ENCODE data around the gene SH2B2.

The SH2B2 gene

DNA sequence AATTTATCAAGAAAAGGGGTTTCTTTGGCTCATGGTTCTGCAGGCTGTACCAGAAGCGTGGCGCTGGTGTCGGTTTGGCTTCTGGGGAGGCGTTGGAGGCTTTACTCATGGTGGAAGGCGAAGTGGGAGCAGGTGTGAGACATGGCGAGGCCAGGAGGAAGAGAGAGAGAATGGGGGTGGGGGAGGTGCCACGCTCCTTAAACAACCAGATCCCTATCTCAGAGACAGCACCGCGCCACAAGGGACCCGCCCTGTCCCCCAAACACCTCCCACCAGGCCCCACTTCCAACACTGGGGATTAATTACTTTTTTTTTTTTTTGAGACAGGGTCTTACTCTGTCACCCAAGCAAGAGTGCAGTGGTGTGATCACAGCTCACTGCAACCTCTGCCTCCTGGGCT, 18.0 kb upstream of the SH2B2 start:
- no peak for DNase-seq

- no peak for DNase-seq
These were observed 16.3 kb upstream of the SH2B2 start for GRCh38 chr7:102270178-102270887.

DNA sequence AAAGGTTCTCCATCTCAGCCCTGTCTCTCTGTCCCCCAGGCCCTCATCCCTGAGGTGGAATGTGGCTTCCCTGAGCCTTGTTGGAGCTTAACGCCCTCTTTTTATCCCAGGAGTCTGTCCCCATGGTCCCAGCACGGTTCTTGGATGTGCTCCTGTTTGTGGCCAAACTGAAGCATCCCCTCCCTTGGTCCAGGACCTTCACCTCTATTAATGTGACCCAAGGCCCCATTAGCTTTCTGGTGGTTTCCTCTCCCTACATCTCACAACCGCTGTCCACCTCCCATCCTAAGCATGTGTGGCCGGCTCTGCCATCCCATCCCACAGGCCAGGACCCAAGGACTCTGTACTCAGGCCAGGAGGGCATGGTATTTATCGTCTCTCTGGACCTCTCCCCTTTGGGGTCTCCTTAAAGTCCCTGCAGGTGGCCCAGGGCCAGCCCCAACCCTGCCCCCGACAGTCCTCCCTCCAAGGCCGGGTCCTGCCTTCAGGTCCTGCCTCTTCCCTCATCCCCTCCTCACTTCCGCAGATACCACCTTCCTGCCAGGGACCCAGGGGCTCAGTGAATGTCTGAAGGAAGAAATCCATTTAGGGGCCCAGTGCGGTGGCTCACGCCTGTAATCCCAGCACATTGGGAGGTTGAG, 15.4 kb upstream of the SH2B2 start:
- DNase-seq = no peak

- DNase-seq = peak; percentile 81
These were observed 14.4 kb upstream of the SH2B2 start for GRCh38 chr7:102272075-102272916.

GRCh38 chr7:102272917-102273748, 13.5 kb upstream of the SH2B2 start:
- no peak for DNase-seq

DNA sequence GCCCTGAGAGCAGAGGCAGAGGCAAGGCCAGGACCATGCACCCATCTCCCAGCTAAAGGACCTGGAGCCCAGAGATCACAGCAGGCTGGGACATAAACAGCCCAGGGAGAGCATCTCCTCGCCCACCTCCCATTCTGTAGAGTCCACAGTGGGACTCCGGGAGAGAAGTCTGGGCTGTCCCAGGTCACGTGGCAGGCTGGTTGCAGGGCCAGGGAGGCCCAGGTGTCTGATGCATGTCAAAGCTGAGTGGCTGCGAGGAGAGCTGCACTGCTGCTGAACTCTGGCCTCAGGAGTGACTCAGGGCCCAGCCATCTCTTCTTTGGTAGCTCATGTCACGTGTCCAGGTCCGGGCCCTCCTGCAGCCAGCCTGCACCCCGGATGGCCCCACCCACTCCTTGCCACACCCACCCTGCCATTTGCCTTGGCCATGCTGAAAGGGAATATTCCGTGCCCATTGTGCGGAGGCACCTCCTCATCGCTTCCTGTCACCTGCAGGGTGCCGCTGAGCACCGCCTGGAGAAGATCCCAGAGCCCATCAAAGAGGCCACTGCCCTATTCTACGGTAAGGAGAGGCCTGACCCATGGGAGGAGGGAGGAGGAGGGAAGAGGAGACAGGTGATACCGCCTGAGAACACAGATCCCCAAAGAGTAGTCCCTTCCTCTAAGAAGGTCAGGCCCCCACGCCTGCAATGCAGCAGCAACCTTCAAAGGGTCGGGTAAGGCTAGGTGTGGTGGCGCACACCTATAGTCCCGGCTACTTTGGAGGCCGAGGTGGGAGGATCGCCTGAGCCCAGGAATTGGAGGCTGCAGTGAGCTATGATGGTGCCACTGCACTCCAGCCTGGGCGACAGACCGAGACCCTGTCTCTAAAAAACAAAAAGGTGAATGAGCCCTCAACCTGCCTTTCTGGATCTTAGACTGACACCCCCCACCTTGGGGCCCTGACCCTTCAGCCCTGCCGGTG, 12.6 kb upstream of the SH2B2 start:
- DNase-seq = no peak

GRCh38 chr7:102275123-102275703, 11.5 kb upstream of the SH2B2 start:
- DNase-seq = no peak

GRCh38 chr7:102277901-102278300, 8.8 kb upstream of the SH2B2 start:
- DNase-seq = no peak

DNA sequence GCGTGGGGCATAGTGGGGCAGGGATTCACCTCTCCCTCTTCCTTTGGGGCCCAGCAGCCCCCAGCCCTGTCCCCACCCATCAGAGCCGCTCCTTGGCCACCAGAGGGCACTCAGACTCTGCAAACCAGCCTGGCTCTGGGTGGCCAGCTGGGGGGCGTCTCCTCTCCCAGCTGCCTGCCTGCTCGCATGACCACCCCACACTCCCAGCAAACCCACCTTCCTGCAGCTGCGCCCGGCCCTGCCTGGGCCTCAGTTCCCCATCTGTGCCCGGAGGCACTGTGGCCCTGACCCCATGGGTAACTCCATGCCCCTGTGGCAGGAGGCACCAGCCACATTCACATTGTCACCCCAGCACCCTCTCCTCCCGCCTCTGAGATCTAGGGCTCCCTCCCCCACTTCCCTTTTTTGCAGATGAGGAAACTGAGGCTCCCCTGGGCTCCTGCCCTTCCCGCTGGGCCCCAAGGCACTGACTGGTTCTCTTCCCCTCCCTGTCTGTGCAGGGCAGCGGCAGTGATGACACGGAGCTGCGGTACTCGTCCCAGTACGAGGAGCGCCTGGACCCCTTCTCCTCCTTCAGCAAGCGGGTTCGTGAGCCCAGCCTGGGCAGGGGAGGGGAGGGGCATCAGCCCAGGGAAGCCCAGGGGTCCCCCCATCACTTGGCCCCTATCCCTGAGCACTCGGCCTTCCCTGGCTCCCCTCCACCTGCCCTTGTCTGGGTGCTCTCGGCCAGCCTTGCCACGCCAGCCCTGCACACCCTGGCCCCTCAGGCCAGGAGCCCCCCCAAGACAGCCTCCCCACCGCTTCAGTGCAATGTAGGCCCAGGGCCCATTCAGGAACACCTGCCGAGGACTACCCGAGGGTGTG, 6.9 kb upstream of the SH2B2 start:
- peak; percentile 56 for DNase-seq

DNA sequence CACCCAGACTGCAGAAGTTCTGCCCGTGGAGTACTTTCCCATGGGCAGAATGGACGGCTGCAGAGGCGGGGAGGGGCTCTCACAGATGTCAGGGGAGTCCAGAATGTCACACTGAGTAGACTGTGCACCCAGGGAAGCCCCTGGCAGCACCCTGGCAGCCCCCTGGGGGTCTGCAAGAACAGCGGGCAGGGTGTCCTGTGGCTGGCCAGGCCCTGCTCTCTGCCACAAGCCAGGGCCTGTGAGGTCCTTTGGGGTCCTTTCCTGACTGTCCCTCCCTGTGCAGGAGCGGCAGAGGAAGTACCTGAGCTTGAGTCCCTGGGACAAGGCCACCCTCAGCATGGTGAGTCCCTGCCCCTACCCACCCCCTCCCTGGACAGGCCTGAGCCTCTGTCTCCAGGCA, 6.1 kb upstream of the SH2B2 start:
- no peak for DNase-seq

DNA sequence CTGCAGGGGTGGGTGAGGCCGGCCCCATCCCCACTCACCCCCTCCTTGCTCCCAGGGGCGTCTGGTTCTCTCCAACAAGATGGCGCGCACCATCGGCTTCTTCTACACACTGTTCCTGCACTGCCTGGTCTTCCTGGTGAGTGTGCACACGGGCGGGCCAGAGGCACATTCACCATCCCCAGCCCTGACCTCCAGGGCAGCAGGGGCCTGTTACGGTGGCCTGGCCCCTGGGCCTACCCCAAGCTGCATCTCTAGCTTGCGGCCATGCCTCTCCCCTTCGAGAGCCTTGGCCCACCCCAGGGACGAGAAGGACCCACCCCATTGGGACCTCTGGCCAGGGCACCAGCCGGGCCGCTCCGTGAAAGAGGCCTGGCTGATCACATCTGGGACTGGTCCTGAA, 4.9 kb upstream of the SH2B2 start:
- no peak for DNase-seq

GRCh38 chr7:102282465-102283362, 4.0 kb upstream of the SH2B2 start:
- DNase-seq = no peak

DNA sequence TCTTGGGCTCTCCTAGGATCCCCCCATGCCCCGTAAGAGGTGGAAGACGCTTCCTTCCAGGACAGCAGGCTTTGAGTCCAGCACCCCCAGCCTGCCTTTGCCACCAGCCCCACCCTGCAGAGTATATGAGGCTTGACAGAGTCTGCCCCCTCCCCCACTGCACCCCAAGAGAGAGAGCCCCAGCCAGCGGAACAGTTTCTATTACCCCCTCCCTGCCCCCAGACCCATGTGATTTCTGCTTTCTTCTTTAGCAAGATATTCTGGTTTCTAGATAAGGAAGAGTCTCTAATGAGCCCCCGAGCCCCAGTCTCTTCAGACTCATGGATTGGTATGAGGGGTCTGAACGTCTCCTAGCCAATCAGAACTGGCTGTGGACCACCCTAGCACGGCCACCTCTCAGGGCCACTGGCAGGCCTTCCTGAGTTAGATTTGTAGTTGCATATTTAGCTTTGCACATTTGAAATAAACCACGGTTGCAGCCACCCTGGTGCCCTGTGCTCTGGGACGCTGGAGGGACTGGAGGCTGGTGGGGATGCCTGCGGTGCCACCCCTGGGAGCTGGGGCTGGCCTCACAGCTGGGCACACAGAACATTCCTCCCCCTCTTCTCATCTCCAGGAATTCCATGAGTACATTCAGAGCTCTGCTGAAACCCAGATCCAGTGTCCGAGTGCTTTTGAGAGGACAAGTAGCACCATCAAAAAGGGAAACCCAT, 3.0 kb upstream of the SH2B2 start:
- DNase-seq = no peak

- peak; percentile 33 for DNase-seq
These were observed 2.3 kb upstream of the SH2B2 start for GRCh38 chr7:102284399-102284798.

- no peak for DNase-seq
These were observed 1.7 kb upstream of the SH2B2 start for GRCh38 chr7:102284891-102285539.

DNA sequence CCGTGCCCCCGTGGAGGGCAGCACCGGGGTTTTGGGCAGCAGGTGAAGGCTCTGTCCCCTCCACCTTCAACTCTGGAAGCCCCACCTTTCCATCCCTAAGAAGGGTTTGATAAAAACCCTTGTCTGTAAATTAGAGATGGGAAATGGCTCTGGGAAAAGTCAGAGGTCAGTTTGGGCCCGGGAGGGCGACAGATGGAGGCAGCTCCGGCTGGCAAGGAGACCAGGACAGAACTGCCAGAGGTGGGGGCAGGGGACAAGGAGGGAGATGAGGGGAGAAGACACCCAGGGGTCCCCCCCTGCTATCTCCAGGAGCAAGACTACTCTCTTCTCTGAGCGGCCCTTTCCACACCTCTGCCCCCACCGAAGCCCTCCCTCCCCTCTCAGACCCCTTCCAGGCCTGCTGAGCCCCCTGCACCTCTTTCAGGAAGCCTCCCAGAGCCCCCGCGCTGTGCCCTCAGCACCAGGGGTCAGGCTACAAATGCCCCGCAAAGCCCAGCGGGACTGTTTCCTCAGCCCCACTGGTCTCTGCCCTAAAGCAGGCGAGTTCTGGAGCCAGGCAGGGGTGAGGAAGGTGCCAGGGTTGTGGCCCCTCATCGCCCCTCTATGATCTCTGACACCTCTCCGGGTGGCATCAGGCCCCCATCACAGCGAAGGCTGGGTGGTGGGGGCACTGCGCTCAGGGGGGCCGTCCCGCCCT, 980 bp upstream of the SH2B2 start:
- no peak for DNase-seq

Data from T-helper 9 cell (primary cell).